Uterus (tissue), 2 donors: ENCODE results near the gene PMPCA.

Experiments used
- CTCF ChIP-seq, 4 experiments: fragments of 200-600 bp in 2 of 4; fragments of 450-650 bp in 2 of 4; sonication (generic) in 2 of 4; IDR thresholded peaks; one replicate each; pipeline ENCODE4 v1.5.1; 2016 to 2019; ENCODE audit warnings: antibody characterized with exemption in 4 of 4, mild to moderate bottlenecking in 2 of 4, moderate library complexity in 1 of 4
- POLR2A ChIP-seq, 2 donors: fragments of 450-650 bp; IDR thresholded peaks; one replicate each; pipeline ENCODE4 v1.6.1; 2016; ENCODE audit warnings: antibody characterized with exemption in 2 of 2, mild to moderate bottlenecking in 1 of 2, moderate library complexity in 1 of 2

GRCh38 chr9:136377341-136378169, 32.9 kb upstream of the PMPCA start:
- TF ChIP-seq CTCF (IDR thresholded peaks at IDR 0.05) (no peak), POLR2A (IDR thresholded peaks at IDR 0.05) (no peak)
